Measurements from ENCODE around the gene SCARF1. TPM values are rescaled to one million over a fixed set of nuclear protein-coding genes. Genes with fewer than 3 reads are reported as not detected.
A peak's percentile ranks its signal among the peaks of the same experiment; 100 is the strongest.
"Not testable (repeated sequence)": the region's sequence is repeated elsewhere in the genome, so short reads cannot be mapped to it uniquely, and the experiment has no call there.

The SCARF1 gene
- total RNA-seq, 1 experiment from 2014 or later = 2.2 TPM

DNA sequence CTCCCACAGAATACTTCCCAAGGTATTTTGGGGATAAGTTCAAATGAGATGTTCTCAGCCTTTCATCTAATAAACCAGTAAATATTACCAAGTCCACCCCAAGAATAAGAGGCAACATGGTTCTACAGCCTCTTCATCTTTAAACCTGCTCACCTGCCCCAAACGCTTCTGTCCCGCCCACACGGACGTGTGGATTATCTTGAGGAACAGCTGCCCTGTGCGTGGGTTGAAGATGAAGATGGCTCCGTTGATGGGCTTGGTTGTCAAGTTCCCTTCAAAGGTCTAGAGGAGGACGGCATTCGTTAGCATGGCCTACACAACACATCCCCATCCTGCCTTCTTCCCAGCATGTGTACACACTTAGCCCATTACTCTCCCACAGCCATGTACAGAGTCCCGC is 12.6 kb upstream of the SCARF1 start:
- Histone ChIP-seq H3F3A (ENCODE audit: insufficient read depth, low read depth) (peaks cover 44% of the 10 kb centered on the region; the same call in 1 of the 2 replicates), H3K4me2 (no peak overlapping the region), H3K27me3 (ENCODE audit: insufficient read depth, low read depth) (no peaks in the 10 kb centered on the region), H3K36me3 (ENCODE audit: low read depth) (peaks cover 76% of the 10 kb centered on the region), H3K9me3 (ENCODE audit: insufficient read depth, low read depth) (no peaks in the 10 kb centered on the region), H3K4me1 (replicated peaks; ENCODE audit: insufficient read depth) (no peaks in the 10 kb centered on the region), H3K9me2 (ENCODE audit: insufficient read depth) (no peaks in the 10 kb centered on the region), H3K27ac (no peak overlapping the region), H3K4me3 (no peak overlapping the region), H4K20me1 (ENCODE audit: insufficient read depth) (peaks cover 20% of the 10 kb centered on the region), H2AFZ (no peak overlapping the region), H3K79me2 (ENCODE audit: low read depth) (0 out of 2 replicates have a peak, but pooled peaks cover 8% of the 10 kb centered on the region)
- TF ChIP-seq, protein P1, sequence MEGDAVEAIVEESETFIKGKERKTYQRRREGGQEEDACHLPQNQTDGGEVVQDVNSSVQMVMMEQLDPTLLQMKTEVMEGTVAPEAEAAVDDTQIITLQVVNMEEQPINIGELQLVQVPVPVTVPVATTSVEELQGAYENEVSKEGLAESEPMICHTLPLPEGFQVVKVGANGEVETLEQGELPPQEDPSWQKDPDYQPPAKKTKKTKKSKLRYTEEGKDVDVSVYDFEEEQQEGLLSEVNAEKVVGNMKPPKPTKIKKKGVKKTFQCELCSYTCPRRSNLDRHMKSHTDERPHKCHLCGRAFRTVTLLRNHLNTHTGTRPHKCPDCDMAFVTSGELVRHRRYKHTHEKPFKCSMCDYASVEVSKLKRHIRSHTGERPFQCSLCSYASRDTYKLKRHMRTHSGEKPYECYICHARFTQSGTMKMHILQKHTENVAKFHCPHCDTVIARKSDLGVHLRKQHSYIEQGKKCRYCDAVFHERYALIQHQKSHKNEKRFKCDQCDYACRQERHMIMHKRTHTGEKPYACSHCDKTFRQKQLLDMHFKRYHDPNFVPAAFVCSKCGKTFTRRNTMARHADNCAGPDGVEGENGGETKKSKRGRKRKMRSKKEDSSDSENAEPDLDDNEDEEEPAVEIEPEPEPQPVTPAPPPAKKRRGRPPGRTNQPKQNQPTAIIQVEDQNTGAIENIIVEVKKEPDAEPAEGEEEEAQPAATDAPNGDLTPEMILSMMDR (conservative IDR thresholded peaks at IDR 0.05) = no peak
- TF ChIP-seq EZH2 (IDR thresholded peaks at IDR 0.05; ENCODE audit: low read depth) = no peak
- no TSS peak for BruUV-seq (replicated peaks)
- no peak for DNase-seq
- intact Hi-C loops (cut with micrococcal nuclease; ENCODE audit: unreplicated experiment) = no loop called here
- CTCF ChIA-PET = no interaction called here
- POLR2A ChIA-PET (ENCODE audit: unreplicated experiment) = no interaction called here

DNA sequence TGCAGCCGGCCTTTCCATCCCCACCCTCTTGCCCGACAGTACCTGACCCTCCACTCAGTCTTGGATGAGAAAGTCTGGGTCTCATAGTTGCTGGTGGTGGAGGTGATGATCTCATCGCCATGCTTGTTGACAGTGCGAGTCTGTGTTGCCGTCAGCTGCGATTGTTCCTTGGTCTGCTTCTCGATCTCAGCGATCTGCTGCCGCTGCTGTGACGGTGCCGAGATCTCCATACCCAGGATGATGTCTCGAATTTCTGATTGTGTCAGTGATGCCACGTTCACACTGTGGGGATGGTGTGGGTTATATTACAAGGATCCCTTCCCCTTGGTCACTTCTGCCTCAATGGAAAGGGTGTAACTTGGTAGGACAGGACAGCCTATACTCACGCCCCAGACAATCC is 8.2 kb upstream of the SCARF1 start:
- Histone ChIP-seq H4K20me1 (ENCODE audit: insufficient read depth) (peaks cover 26% of the 10 kb centered on the region; the same call in 1 of the 2 replicates), H3K4me2 (no peak overlapping the region), H3K27me3 (ENCODE audit: insufficient read depth, low read depth) (no peaks in the 10 kb centered on the region), H3K79me2 (ENCODE audit: low read depth) (no peaks in the 10 kb centered on the region), H3K36me3 (ENCODE audit: low read depth) (peaks cover 61% of the 10 kb centered on the region), H3K4me1 (replicated peaks; ENCODE audit: insufficient read depth) (peaks cover 24% of the 10 kb centered on the region), H3K9me2 (ENCODE audit: insufficient read depth) (no peaks in the 10 kb centered on the region), H3F3A (ENCODE audit: insufficient read depth, low read depth) (peaks cover 66% of the 10 kb centered on the region), H3K27ac (no peak overlapping the region), H3K9me3 (ENCODE audit: insufficient read depth, low read depth) (no peaks in the 10 kb centered on the region), H3K4me3 (no peak overlapping the region), H2AFZ (no peak overlapping the region)
- intact Hi-C loops (cut with micrococcal nuclease; ENCODE audit: unreplicated experiment) = no loop called here
- DNase-seq = no peak
- TF ChIP-seq, protein P1 (conservative IDR thresholded peaks at IDR 0.05) = no peak
- TF ChIP-seq EZH2 (IDR thresholded peaks at IDR 0.05; ENCODE audit: low read depth) = no peak
- POLR2A ChIA-PET (ENCODE audit: unreplicated experiment) = no interaction called here
- CTCF ChIA-PET = no interaction called here
- no TSS peak for BruUV-seq (replicated peaks)

DNA sequence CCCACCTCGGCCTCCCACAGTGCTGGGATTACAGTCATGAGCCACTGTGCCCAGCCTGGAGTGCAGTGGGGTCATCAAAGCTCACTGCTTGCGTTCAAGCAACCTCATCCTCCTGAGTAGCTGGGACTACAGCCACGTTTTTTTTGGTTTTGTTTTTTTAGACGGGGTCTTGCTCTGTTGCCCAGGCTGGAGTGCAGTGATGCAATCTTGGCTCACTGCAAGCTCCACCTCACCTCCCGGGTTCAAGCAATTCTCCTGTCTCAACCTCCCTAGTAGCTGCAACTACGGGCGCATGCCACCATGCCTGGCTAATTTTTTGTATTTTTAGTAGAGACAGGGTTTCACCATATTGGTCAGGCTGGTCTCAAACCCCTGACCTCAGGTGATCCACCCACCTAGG is 7.3 kb upstream of the SCARF1 start:
- CTCF ChIA-PET; H3K79me2 ChIP-seq (ENCODE audit: low read depth); H3K9me3 ChIP-seq (ENCODE audit: insufficient read depth, low read depth); POLR2A ChIA-PET (ENCODE audit: unreplicated experiment); H3K27ac ChIP-seq; H3K4me3 ChIP-seq; H3K27me3 ChIP-seq (ENCODE audit: insufficient read depth, low read depth); H2AFZ ChIP-seq; DNase-seq; intact Hi-C loops (cut with micrococcal nuclease; ENCODE audit: unreplicated experiment); H3K4me2 ChIP-seq; H3K9me2 ChIP-seq (ENCODE audit: insufficient read depth): not testable (repeated sequence)
- Histone ChIP-seq H4K20me1 (ENCODE audit: insufficient read depth) (peaks cover 26% of the 10 kb centered on the region; the same call in 1 of the 2 replicates), H3K4me1 (replicated peaks; ENCODE audit: insufficient read depth) (peaks cover 24% of the 10 kb centered on the region), H3K36me3 (ENCODE audit: low read depth) (peaks cover 52% of the 10 kb centered on the region), H3F3A (ENCODE audit: insufficient read depth, low read depth) (peaks cover 66% of the 10 kb centered on the region)
- BruUV-seq (replicated peaks) = TSS peak; percentile 7

DNA sequence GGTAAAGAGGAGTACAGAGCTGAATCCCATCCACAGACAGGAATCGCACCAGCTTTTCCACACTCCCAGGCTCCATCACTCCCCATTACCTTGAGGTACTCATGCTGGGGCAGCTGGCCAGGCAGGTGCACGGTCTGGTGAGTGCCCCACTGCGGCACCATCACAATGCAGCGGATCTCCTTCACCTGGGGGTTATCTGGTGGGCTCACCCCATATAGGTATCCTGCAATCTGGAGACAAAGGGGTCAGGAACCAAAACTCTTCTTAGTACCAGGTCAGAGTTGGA is 6.0 kb upstream of the SCARF1 start:
- POLR2A ChIA-PET (ENCODE audit: unreplicated experiment) = no interaction called here
- Histone ChIP-seq H3K27me3 (ENCODE audit: insufficient read depth, low read depth) (no peaks in the 10 kb centered on the region), H4K20me1 (ENCODE audit: insufficient read depth) (peaks cover 23% of the 10 kb centered on the region; the same call in 1 of the 2 replicates), H3K9me2 (ENCODE audit: insufficient read depth) (no peaks in the 10 kb centered on the region), H3K4me3 (no peak overlapping the region), H3K9me3 (ENCODE audit: insufficient read depth, low read depth) (no peaks in the 10 kb centered on the region), H3K27ac (no peak overlapping the region), H2AFZ (no peak overlapping the region), H3K36me3 (ENCODE audit: low read depth) (peaks cover 45% of the 10 kb centered on the region), H3F3A (ENCODE audit: insufficient read depth, low read depth) (peaks cover 63% of the 10 kb centered on the region), H3K4me1 (replicated peaks; ENCODE audit: insufficient read depth) (peaks cover 24% of the 10 kb centered on the region), H3K79me2 (ENCODE audit: low read depth) (no peaks in the 10 kb centered on the region), H3K4me2 (no peak overlapping the region)
- no peak for TF ChIP-seq EZH2 (IDR thresholded peaks at IDR 0.05; ENCODE audit: low read depth)
- TF ChIP-seq, protein P1 (conservative IDR thresholded peaks at IDR 0.05) = no peak
- CTCF ChIA-PET = interaction anchor here (1.0 kb wide), 1 partner anchor 77 kb away, joined by 3 read pairs; no protein-coding TSS in a partner anchor
- BruUV-seq (replicated peaks) = no TSS peak
- intact Hi-C loops (cut with micrococcal nuclease; ENCODE audit: unreplicated experiment) = no loop called here
- DNase-seq = no peak
